Urothelium cell line (cell line): ENCODE measurements around the gene NHLH2.

Experiments used
- DNase-seq: peaks from one replicate; pipeline ENCODE4 v3.0.0; 2011; ENCODE audit warnings: low spot score, mixed read lengths
- FAIRE-seq: peaks from 2 replicates; lab custom pipeline; 2011; peaks lifted over from hg19 to GRCh38; lab: Jason Lieb, UNC

The NHLH2 gene

GRCh38 chr1:115838431-115839028 lies 2.4 kb downstream of the NHLH2 start:
- DNase-seq (no peak), FAIRE-seq (no peak)

GRCh38 chr1:115837740-115838421 lies 3.0 kb downstream of the NHLH2 start:
- FAIRE-seq (no peak), DNase-seq (no peak)

- DNase-seq (no peak), FAIRE-seq (no peak)
These were observed 3.6 kb downstream of the NHLH2 start for GRCh38 chr1:115837341-115837739.

GRCh38 chr1:115833856-115834255 lies 7.1 kb downstream of the NHLH2 start:
- FAIRE-seq (no peak), DNase-seq (peak; percentile 31)

GRCh38 chr1:115832651-115833050 lies 8.3 kb downstream of the NHLH2 start:
- FAIRE-seq (no peak), DNase-seq (peak; percentile 46)

- no peak for DNase-seq
- FAIRE-seq, result no peak
These were observed 10.0 kb downstream of the NHLH2 start for GRCh38 chr1:115830963-115831362.

- FAIRE-seq, result no peak
These were observed 11.0 kb downstream of the NHLH2 start for GRCh38 chr1:115829947-115830346.

GRCh38 chr1:115829023-115829674 lies 11.8 kb downstream of the NHLH2 start:
- FAIRE-seq (no peak), DNase-seq (peak; percentile 90)

More at GRCh38 chr1:115829947-115830346, 11.0 kb downstream of the NHLH2 start:
- no peak for DNase-seq

- DNase-seq (no peak), FAIRE-seq (no peak)
These were observed 12.6 kb downstream of the NHLH2 start for GRCh38 chr1:115828101-115829022.

- FAIRE-seq (no peak), DNase-seq (no peak)
These were observed 13.4 kb downstream of the NHLH2 start for GRCh38 chr1:115827452-115828044.

- DNase-seq (no peak), FAIRE-seq (peak; percentile 74)
These were observed 14.3 kb downstream of the NHLH2 start for GRCh38 chr1:115826628-115827027.

GRCh38 chr1:115822117-115822516 lies 18.8 kb downstream of the NHLH2 start:
- DNase-seq (no peak), FAIRE-seq (no peak)

- no peak for FAIRE-seq
These were observed 25.2 kb downstream of the NHLH2 start for GRCh38 chr1:115815694-115816093.

GRCh38 chr1:115814685-115815398 lies 26.1 kb downstream of the NHLH2 start:
- no peak for DNase-seq
- peak; percentile 59 for FAIRE-seq

More at GRCh38 chr1:115815694-115816093, 25.2 kb downstream of the NHLH2 start:
- DNase-seq, result no peak

- DNase-seq (no peak), FAIRE-seq (no peak)
These were observed 27.2 kb downstream of the NHLH2 start for GRCh38 chr1:115813727-115814126.

GRCh38 chr1:115811140-115811828 lies 29.6 kb downstream of the NHLH2 start:
- no peak for FAIRE-seq
- no peak for DNase-seq

- DNase-seq, result no peak
- no peak for FAIRE-seq
These were observed 30.3 kb downstream of the NHLH2 start for GRCh38 chr1:115810609-115811008.

- FAIRE-seq (no peak), DNase-seq (no peak)
These were observed 31.1 kb downstream of the NHLH2 start for GRCh38 chr1:115809847-115810246.

- FAIRE-seq, result no peak
- DNase-seq, result no peak
These were observed 31.9 kb downstream of the NHLH2 start for GRCh38 chr1:115809076-115809475.
